ENCODE results near the gene PLD1. TPM values are rescaled to one million over a fixed set of nuclear protein-coding genes. Genes with fewer than 3 reads are reported as not detected.

Gene PLD1
- total and polyA plus RNA-seq, 10 of the 15 experiments (the other 5 are each of a cell fraction or from before 2014, with no cell fraction given): 2.9 to 108 (median 3.6) TPM

DNA sequence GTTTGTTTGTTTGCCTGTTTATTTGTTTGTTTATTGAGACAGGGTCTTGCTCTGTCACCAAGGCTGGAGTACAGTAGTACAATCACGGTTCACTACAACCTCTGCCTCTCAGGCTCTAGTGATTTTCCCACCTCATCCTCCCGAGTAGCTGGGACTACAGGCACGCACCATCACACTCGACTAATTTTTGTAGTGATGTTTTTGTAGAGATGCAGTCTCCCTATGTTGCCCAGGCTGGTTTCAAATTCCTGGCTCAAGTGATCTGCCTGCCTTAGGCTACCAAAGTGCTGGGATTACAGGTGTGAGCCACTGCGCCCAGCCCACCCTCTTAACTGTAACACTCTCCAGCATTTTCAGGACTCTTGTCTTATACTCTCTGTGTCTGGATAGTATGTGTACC is 26.7 kb downstream of the PLD1 start (continued):
- TF ChIP-seq CHD4 (IDR thresholded peaks at IDR 0.05) (no peak), SIN3A (IDR thresholded peaks at IDR 0.05; ENCODE audit: low read depth, low read length) (no peak), ZSCAN29 (IDR thresholded peaks at IDR 0.05) (no peak)

GRCh38 chr3:171783086-171783485 is 27.2 kb downstream of the PLD1 start:
- H4K20me1 ChIP-seq (ENCODE audit: control insufficient read depth, insufficient read depth): no peaks in the 10 kb centered on the region
- H3K79me2 ChIP-seq (ENCODE audit: control insufficient read depth, insufficient read depth, low read length): no peaks in the 10 kb centered on the region
- POLR2A ChIA-PET: interaction anchor here (2.3 kb wide), 1 partner anchor 14 kb away, joined by 12 read pairs; no protein-coding TSS in a partner anchor
- no peak for FAIRE-seq
- no peak overlapping the region for H2AFZ ChIP-seq (ENCODE audit: control insufficient read depth, low read depth, low read length)
- H3K4me1 ChIP-seq (ENCODE audit: control insufficient read depth, insufficient read depth, low read length): no peaks in the 10 kb centered on the region
- no TSS peak for BruUV-seq (replicated peaks)
- H3K4me3 ChIP-seq: no peak overlapping the region
- H3K36me3 ChIP-seq (ENCODE audit: control insufficient read depth in 2 of 2, insufficient read depth in 2 of 2, low read length in 1 of 2): no peaks in the 10 kb centered on the region
- H3K27me3 ChIP-seq (replicated peaks in 1 of 2; ENCODE audit: control insufficient read depth in 2 of 2, insufficient read depth in 2 of 2, low read length in 1 of 2): no peaks in the 10 kb centered on the region
- no peak for DNase-seq (ENCODE audit: low read depth, low spot score)
- TF ChIP-seq HDAC2 (IDR thresholded peaks at IDR 0.05) (no peak), ZNF274 (IDR thresholded peaks at IDR 0.05; ENCODE audit: insufficient read depth, insufficient read length) (no peak), MTA2 (IDR thresholded peaks at IDR 0.05; ENCODE audit: low read depth) (no peak), IRF4 (IDR thresholded peaks at IDR 0.05; ENCODE audit: low read depth, low read length) (no peak), MXI1 (IDR thresholded peaks at IDR 0.05; ENCODE audit: low read depth, low read length) (no peak), ZBED1 (IDR thresholded peaks at IDR 0.05; ENCODE audit: borderline replicate concordance) (no peak), PML (IDR thresholded peaks at IDR 0.05; ENCODE audit: low read length) (no peak), FOXK2 (IDR thresholded peaks at IDR 0.05) (no peak), POLR2A (IDR thresholded peaks at IDR 0.05; ENCODE audit: low read depth, low read length) (no peak)
- 9% methylated on average over 2 of the region's 2 CpGs for WGBS (ENCODE audit: insufficient coverage, insufficient replicate concordance, low lambda C conversion rate, missing lambda C conversion rate)
- in situ Hi-C loops (cut with MboI): no loop called here
- intact Hi-C loops (cut with micrococcal nuclease; ENCODE audit: unreplicated experiment): no loop called here
- H3K4me2 ChIP-seq (ENCODE audit: control insufficient read depth, insufficient read depth): no peak overlapping the region
- no peak overlapping the region for H3K9ac ChIP-seq (ENCODE audit: control insufficient read depth, insufficient read depth, low read length)
- ATAC-seq: no peak
- no peaks in the 10 kb centered on the region for H3K9me3 ChIP-seq (replicated peaks; ENCODE audit: control insufficient read depth, insufficient read depth, low read length)
- H3K27ac ChIP-seq (ENCODE audit: control insufficient read depth, insufficient read depth): no peak overlapping the region
- RAD21 ChIA-PET (ENCODE audit: unreplicated experiment): interaction anchor here (1.8 to 18.8 kb wide), 3 partner anchors 11 to 50 kb away, joined by 5 to 333 read pairs (median 23); no protein-coding TSS in a partner anchor
- SMC1A ChIA-PET (ENCODE audit: uncharacterized antibody, unreplicated experiment): interaction anchor here (1.0 to 10.9 kb wide), 2 partner anchors 10 to 29 kb away, joined by 3 to 187 read pairs; no protein-coding TSS in a partner anchor
- CTCF ChIA-PET: interaction anchor here (0.7 to 1.5 kb wide), 3 partner anchors 11 to 42 kb away, joined by 3 to 7 read pairs (median 4); no protein-coding TSS in a partner anchor

Data from GM12878 (cell line).